Immature natural killer cell (primary cell): ENCODE data around the gene FIGNL1. TPM values are rescaled to one million over a fixed set of nuclear protein-coding genes. Genes with fewer than 3 reads are reported as not detected.
A peak's percentile ranks its signal among the peaks of the same experiment; 100 is the strongest.

ENCODE experiments used
- DNase-seq, 3 donors: peaks; one replicate each; pipeline ENCODE4 v3.0.0; 2022; ENCODE audit warnings: mixed read lengths in 1 of 3
- H3K27ac Mint-ChIP-seq, 6 donors: one replicate each; pipeline ENCODE4 v1.8.0; 2020; ENCODE audit warnings: mixed read lengths in 6 of 6, mild to moderate bottlenecking in 5 of 6, inconsistent platforms in 4 of 6, moderate library complexity in 3 of 6
- H3K27me3 Mint-ChIP-seq, 3 donors: one replicate each; pipeline ENCODE4 v1.8.0; 2020 to 2021; ENCODE audit warnings: low read depth in 3 of 3, mild to moderate bottlenecking in 3 of 3, mixed read lengths in 3 of 3, moderate library complexity in 3 of 3, inconsistent platforms in 1 of 3
- H3K36me3 Mint-ChIP-seq, 3 donors: one replicate each; pipeline ENCODE4 v1.8.0; 2020; ENCODE audit warnings: mixed read lengths in 3 of 3, inconsistent platforms in 2 of 3, mild to moderate bottlenecking in 2 of 3
- H3K4me1 Mint-ChIP-seq, 2 donors: one replicate each; pipeline ENCODE4 v1.8.0; 2020; ENCODE audit warnings: inconsistent platforms in 2 of 2, mild to moderate bottlenecking in 2 of 2, mixed read lengths in 2 of 2, moderate library complexity in 1 of 2
- H3K4me3 Mint-ChIP-seq, 5 donors: one replicate each; pipeline ENCODE4 v1.8.0; 2020; ENCODE audit warnings: mild to moderate bottlenecking in 5 of 5, mixed read lengths in 5 of 5, inconsistent platforms in 3 of 5, moderate library complexity in 3 of 5
- H3K9me3 Mint-ChIP-seq, 6 donors: one replicate each; pipeline ENCODE4 v1.8.0; 2020; ENCODE audit warnings: mild to moderate bottlenecking in 6 of 6, mixed read lengths in 6 of 6, inconsistent platforms in 4 of 6, moderate library complexity in 3 of 6
- polyA plus RNA-seq, 3 donors: library from polyadenylated mRNA; unstranded; fragments of 300-500 nt; fragmentation: Illumina TruSeq; gene quantifications; one replicate each; pipeline ENCODE4 v1.2.3, GENCODE V29; 2021

Gene FIGNL1
- polyA plus RNA-seq, 3 donors from 2014 or later = 1.8 to 10.3 (median 3.7) TPM

DNA sequence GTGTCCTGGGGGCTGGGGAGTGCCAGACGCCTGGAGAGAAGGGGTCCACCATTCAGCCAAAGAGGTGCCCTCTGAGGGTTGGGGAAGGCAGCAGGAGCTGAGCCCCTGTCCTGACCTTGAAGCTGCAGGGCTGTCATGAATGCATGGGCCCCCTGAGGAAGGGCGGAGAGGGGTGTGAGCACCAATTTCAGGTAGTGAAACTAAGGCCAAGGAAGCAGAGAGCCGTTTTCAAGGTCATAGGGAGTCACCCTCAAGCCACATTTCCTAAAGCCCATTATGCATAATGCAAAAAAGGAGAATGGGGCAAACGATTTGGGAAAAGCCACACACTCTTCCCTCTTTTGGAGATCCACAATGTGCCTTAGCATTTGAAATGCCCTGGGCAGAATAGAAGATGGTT lies 37.2 kb downstream of the FIGNL1 start:
- Mint-ChIP-seq H3K27ac (no peak overlapping the region), H3K4me3 (no peak overlapping the region), H3K9me3 (no peaks in the 10 kb centered on the region), H3K4me1 (peaks cover 23 to 32% of the 10 kb centered on the region in 2 donors), H3K36me3 (peaks cover 0 to 5% (median 3%) of the 10 kb centered on the region in 3 donors), H3K27me3 (peaks cover 3 to 20% (median 11%) of the 10 kb centered on the region in 3 donors)
- no peak for DNase-seq

GRCh38 chr7:50411332-50411731 lies 38.8 kb downstream of the FIGNL1 start:
- DNase-seq = no peak
- peaks cover 33 to 49% of the 10 kb centered on the region in 2 donors for H3K4me1 Mint-ChIP-seq
- peak overlapping the region in 4 of 6 donors; percentile 28 to 74 (median 52) for H3K27ac Mint-ChIP-seq
- no peaks in the 10 kb centered on the region for H3K9me3 Mint-ChIP-seq
- peaks cover 5 to 23% (median 9%) of the 10 kb centered on the region in 3 donors for H3K27me3 Mint-ChIP-seq
- peak overlapping the region in 1 of 5 donors; percentile 15 for H3K4me3 Mint-ChIP-seq
- H3K36me3 Mint-ChIP-seq = peaks cover 0 to 5% (median 3%) of the 10 kb centered on the region in 3 donors

- H3K27ac Mint-ChIP-seq = peak overlapping the region; percentile 26 to 74 (median 65)
- H3K4me3 Mint-ChIP-seq = no peak overlapping the region
- no peak for DNase-seq
- peaks cover 8 to 22% (median 9%) of the 10 kb centered on the region in 3 donors for H3K27me3 Mint-ChIP-seq
- peaks cover 40 to 57% of the 10 kb centered on the region in 2 donors for H3K4me1 Mint-ChIP-seq
- H3K9me3 Mint-ChIP-seq = no peaks in the 10 kb centered on the region
- peaks cover 0 to 5% (median 0%) of the 10 kb centered on the region in 3 donors for H3K36me3 Mint-ChIP-seq
These were observed 40.0 kb downstream of the FIGNL1 start for GRCh38 chr7:50409856-50410745.

- Mint-ChIP-seq H3K36me3 (peaks cover 0 to 12% (median 9%) of the 10 kb centered on the region in 3 donors), H3K27me3 (peaks cover 8 to 20% (median 8%) of the 10 kb centered on the region in 3 donors), H3K4me3 (no peak overlapping the region), H3K27ac (peak overlapping the region; percentile 42 to 90 (median 74)), H3K4me1 (peaks cover 49 to 83% of the 10 kb centered on the region in 2 donors), H3K9me3 (no peaks in the 10 kb centered on the region)
- no peak for DNase-seq
These were observed 43.2 kb downstream of the FIGNL1 start for GRCh38 chr7:50406935-50407334.

DNA sequence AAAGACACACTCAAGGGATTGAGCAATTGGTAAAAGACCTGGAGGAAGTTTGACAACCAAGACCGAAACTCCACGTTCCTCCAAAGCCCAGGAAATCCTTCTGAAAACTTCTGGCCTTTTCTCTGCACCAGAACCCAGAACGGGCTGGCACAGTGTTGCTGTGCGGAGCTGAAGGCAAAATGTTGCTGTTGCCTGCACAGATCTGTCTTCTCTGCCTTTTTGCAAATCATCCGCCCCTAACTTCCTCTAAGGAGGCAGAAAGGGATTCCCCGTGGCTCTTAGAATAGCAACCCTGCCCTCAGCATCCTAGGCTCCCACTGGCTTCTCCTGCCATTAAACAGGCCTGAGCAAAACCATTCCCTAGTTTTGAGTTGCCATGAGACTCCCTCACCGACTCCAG lies 44.9 kb downstream of the FIGNL1 start:
- no peak overlapping the region for H3K4me3 Mint-ChIP-seq
- H3K27ac Mint-ChIP-seq = peak overlapping the region; percentile 19 to 84 (median 68)
- H3K27me3 Mint-ChIP-seq = peaks cover 11 to 21% (median 12%) of the 10 kb centered on the region in 3 donors
- no peak for DNase-seq
- no peaks in the 10 kb centered on the region for H3K9me3 Mint-ChIP-seq
- peaks cover 48 to 83% of the 10 kb centered on the region in 2 donors for H3K4me1 Mint-ChIP-seq
- H3K36me3 Mint-ChIP-seq = peaks cover 11 to 29% (median 18%) of the 10 kb centered on the region in 3 donors

DNA sequence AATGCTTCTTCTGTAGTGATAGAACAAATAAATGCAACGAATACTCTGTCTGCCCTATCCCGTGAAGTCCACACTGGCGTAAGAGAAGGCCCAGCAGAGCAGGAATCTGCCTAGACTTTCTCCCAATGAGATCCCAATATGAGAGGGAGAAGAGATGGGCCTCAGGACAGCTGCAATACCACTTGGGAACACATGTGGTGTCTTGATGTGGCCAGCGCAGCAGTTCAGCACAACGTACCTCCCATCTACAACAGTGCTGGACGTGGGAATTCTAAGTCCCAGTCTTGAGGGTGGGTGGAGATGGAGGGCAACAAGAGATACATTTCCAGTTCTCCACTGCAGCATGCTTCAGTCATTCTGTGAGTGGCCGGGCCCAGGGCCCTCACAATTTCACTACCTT lies 45.8 kb downstream of the FIGNL1 start:
- Mint-ChIP-seq H3K4me1 (peaks cover 45 to 75% of the 10 kb centered on the region in 2 donors), H3K9me3 (no peaks in the 10 kb centered on the region), H3K27ac (peak overlapping the region; percentile 25 to 75 (median 45)), H3K27me3 (peaks cover 11 to 18% (median 16%) of the 10 kb centered on the region in 3 donors), H3K4me3 (no peak overlapping the region), H3K36me3 (peaks cover 11 to 33% (median 22%) of the 10 kb centered on the region in 3 donors)
- no peak for DNase-seq

GRCh38 chr7:50400114-50400513 lies 50.0 kb downstream of the FIGNL1 start:
- Mint-ChIP-seq H3K4me1 (peaks cover 54 to 75% of the 10 kb centered on the region in 2 donors), H3K36me3 (peaks cover 16 to 53% (median 33%) of the 10 kb centered on the region in 3 donors), H3K4me3 (no peak overlapping the region), H3K27ac (peak overlapping the region in 1 of 6 donors; percentile 27), H3K27me3 (peaks cover 3 to 21% (median 3%) of the 10 kb centered on the region in 3 donors), H3K9me3 (no peaks in the 10 kb centered on the region)
- no peak for DNase-seq

GRCh38 chr7:50399635-50400034 lies 50.5 kb downstream of the FIGNL1 start:
- Mint-ChIP-seq H3K36me3 (peaks cover 18 to 53% (median 33%) of the 10 kb centered on the region in 3 donors), H3K27ac (peak overlapping the region in 1 of 6 donors; percentile 51), H3K27me3 (peaks cover 3 to 21% (median 3%) of the 10 kb centered on the region in 3 donors), H3K9me3 (no peaks in the 10 kb centered on the region), H3K4me1 (peaks cover 56 to 80% of the 10 kb centered on the region in 2 donors), H3K4me3 (no peak overlapping the region)
- no peak for DNase-seq

DNA sequence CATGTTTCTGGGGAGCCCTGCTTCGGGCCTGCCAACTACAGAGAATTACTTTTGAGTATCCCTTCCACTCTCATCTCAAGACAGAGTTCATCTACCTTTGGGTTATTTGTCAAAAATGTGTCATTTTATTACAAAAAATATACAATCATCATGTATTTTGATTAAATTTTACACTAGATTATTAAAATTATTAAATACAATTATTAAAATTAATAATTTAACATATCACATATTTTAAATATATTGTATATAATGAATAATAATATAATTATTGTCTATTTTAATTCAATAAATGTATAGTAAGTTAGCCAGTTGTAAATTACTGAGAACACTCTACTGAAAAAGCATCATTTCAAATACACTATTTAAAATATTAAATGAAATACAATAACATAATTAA lies 50.9 kb downstream of the FIGNL1 start:
- Mint-ChIP-seq H3K36me3 (peaks cover 21 to 50% (median 33%) of the 10 kb centered on the region in 3 donors), H3K4me1 (peaks cover 60 to 82% of the 10 kb centered on the region in 2 donors), H3K4me3 (no peak overlapping the region), H3K9me3 (no peaks in the 10 kb centered on the region), H3K27me3 (peaks cover 3 to 21% (median 3%) of the 10 kb centered on the region in 3 donors), H3K27ac (peak overlapping the region; percentile 49 to 92 (median 86))
- DNase-seq = no peak

GRCh38 chr7:50397971-50398324 lies 52.2 kb downstream of the FIGNL1 start:
- Mint-ChIP-seq H3K27ac (peak overlapping the region; percentile 66 to 92 (median 88)), H3K9me3 (no peaks in the 10 kb centered on the region), H3K27me3 (peaks cover 3 to 29% (median 7%) of the 10 kb centered on the region in 3 donors), H3K4me1 (peaks cover 64 to 82% of the 10 kb centered on the region in 2 donors), H3K36me3 (peaks cover 24 to 53% (median 34%) of the 10 kb centered on the region in 3 donors), H3K4me3 (peak overlapping the region; percentile 4 to 69 (median 65))
- no peak for DNase-seq

DNA sequence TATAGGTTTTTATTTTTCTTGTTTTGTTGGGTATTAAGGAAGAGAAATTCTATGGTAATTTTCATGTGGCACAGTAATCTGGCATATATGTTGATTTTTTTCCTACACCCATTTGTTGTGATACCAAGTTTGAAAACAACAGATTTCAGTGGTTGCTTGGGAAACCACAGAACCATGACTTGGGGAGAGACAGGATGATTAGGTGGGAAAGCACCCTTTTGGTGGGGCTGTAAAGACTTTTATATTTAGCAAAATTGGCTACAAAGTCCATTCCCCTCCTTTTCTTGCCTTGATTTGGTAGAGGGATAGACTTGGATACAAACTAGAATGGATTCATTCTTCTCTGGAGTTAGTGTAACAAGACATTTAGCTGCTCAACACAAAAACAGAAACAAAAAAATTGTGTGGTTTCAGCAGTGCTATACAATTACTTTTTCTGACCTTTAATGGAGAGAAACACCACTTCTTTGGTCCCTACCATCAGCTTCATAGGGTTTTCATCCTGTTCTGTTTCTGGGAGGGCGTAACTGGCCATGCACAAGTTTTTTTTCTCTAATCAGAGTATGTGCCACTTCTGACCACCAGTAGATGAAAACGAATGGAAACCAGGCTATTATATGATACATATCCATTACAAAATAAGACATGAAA lies 52.7 kb downstream of the FIGNL1 start:
- Mint-ChIP-seq H3K4me3 (peak overlapping the region; percentile 54 to 69 (median 66)), H3K27ac (peak overlapping the region; percentile 66 to 92 (median 88)), H3K36me3 (peaks cover 29 to 58% (median 39%) of the 10 kb centered on the region in 3 donors), H3K9me3 (no peaks in the 10 kb centered on the region), H3K27me3 (peaks cover 3 to 27% (median 7%) of the 10 kb centered on the region in 3 donors), H3K4me1 (peaks cover 68 to 82% of the 10 kb centered on the region in 2 donors)
- peak; percentile 39 to 43 (median 40) for DNase-seq

GRCh38 chr7:50396856-50397255 lies 53.3 kb downstream of the FIGNL1 start:
- H3K27ac Mint-ChIP-seq = peak overlapping the region; percentile 66 to 92 (median 88)
- H3K4me1 Mint-ChIP-seq = peaks cover 73 to 82% of the 10 kb centered on the region in 2 donors
- peak overlapping the region; percentile 41 to 69 (median 66) for H3K4me3 Mint-ChIP-seq
- no peak for DNase-seq
- peaks cover 3 to 27% (median 7%) of the 10 kb centered on the region in 3 donors for H3K27me3 Mint-ChIP-seq
- peaks cover 34 to 63% (median 42%) of the 10 kb centered on the region in 3 donors for H3K36me3 Mint-ChIP-seq
- no peaks in the 10 kb centered on the region for H3K9me3 Mint-ChIP-seq

DNA sequence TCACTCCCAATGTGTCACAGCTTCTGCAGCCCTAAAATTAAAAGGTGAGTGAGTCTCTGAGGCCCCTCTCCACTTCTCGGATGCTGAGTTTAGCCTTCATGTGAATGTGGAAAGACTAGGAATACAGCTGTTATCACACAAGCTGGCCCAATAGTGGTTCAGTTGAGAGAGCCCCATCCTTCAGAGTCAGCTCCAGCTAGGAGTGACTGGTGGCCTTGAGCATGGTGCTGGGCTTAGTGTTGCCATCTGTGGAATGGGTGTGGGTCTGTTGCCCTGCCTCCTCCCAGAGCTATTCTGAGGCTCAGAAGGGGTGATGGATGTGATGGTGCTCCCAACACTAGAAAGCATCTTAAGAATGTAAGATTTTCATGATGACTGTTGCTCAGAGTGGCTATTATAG lies 55.8 kb downstream of the FIGNL1 start:
- peaks cover 82 to 98% of the 10 kb centered on the region in 2 donors for H3K4me1 Mint-ChIP-seq
- DNase-seq = no peak
- peak overlapping the region; percentile 66 to 84 (median 74) for H3K4me3 Mint-ChIP-seq
- H3K9me3 Mint-ChIP-seq = no peaks in the 10 kb centered on the region
- peaks cover 0 to 24% (median 11%) of the 10 kb centered on the region in 3 donors for H3K27me3 Mint-ChIP-seq
- peak overlapping the region; percentile 82 to 96 (median 90) for H3K27ac Mint-ChIP-seq
- H3K36me3 Mint-ChIP-seq = peaks cover 26 to 65% (median 49%) of the 10 kb centered on the region in 3 donors
